HepG2 (cell line): ENCODE data around the gene TCF23. TPM values are rescaled to one million over a fixed set of nuclear protein-coding genes. Genes with fewer than 3 reads are reported as not detected.

Source experiments
- ATAC-seq: fragments of 200-7000 bp; cut with Tn5 transposase; 3 replicates; pipeline ENCODE4 v1.9.1; 2020; ENCODE audit warnings: mild to moderate bottlenecking, moderate library complexity
- BruUV-seq: library from RNA; stranded (reverse); fragments of 400-500 nt; replicated peaks from 2 replicates; lab custom pipeline; 2021; lab: Mats Ljungman, UMichigan
- CTCF ChIA-PET: fragments of 300-600 bp; formaldehyde crosslinking; extraction: SDS; loops from one replicate; lab custom pipeline; 2021; ENCODE audit warnings: low total read pairs, inconsistent platforms, low intra/inter-chr PET ratio; lab: Yijun Ruan, JAX
- POLR2A ChIA-PET: fragments of 350-600 bp; sonication (Branson Sonifier 250); formaldehyde crosslinking; loops from one replicate; lab custom pipeline; 2020; ENCODE audit warnings: antibody characterized with exemption, inconsistent platforms; lab: Yijun Ruan, JAX
- DNase-seq: peaks from one replicate; pipeline ENCODE4 v3.0.0-alpha.2; 2015; ENCODE audit warnings: low spot score
- FAIRE-seq: peaks from 3 replicates; lab custom pipeline; 2011; peaks lifted over from hg19 to GRCh38; lab: Jason Lieb, UNC
- H2AFZ ChIP-seq: one replicate; pipeline ENCODE4 v1.6.1; 2011; ENCODE audit warnings: low read length, inconsistent platforms
- H3K27ac ChIP-seq: fragments of 300-600 bp; 3 replicates; pipeline ENCODE4 v1.8.0; 2011; ENCODE audit warnings: mixed run types, mild to moderate bottlenecking, mixed read lengths, low read length, inconsistent platforms; ENCODE audit not compliant: insufficient read depth; ENCODE audit errors: extremely low read length
- H3K27me3 ChIP-seq, 2 experiments: fragments of 200-600 bp in 1 of 2; 2 replicates in 1 of 2; 3 replicates in 1 of 2; pipeline versions ENCODE4 v1.6.0 to v1.8.0; 2011; ENCODE audit warnings: low read length in 2 of 2, mild to moderate bottlenecking in 2 of 2, moderate library complexity in 2 of 2, inconsistent platforms in 1 of 2; ENCODE audit not compliant: insufficient read depth in 2 of 2, control insufficient read depth in 1 of 2
- H3K36me3 ChIP-seq, 2 experiments: fragments of 200-600 bp in 1 of 2; replicated peaks in 1 of 2; 2 replicates in 1 of 2; 3 replicates in 1 of 2; pipeline versions ENCODE4 v1.5.1 to v1.8.0; 2011; ENCODE audit warnings: low read length in 2 of 2, inconsistent platforms in 1 of 2; ENCODE audit not compliant: insufficient read depth in 2 of 2, control insufficient read depth in 1 of 2
- H3K4me1 ChIP-seq: 2 replicates; pipeline ENCODE4 v1.5.1; 2012; ENCODE audit warnings: low read length, inconsistent platforms; ENCODE audit not compliant: insufficient read depth
- H3K4me2 ChIP-seq: 2 replicates; pipeline ENCODE4 v1.6.0; 2011; ENCODE audit warnings: low read depth, low read length, inconsistent platforms
- H3K4me3 ChIP-seq, 3 experiments: fragments of 200-600 bp in 1 of 3; sonication (generic), shearing (Covaris generic) in 1 of 3; replicated peaks in 1 of 3; 2 replicates each; pipeline ENCODE4 v1.5.1; 2011 to 2016; ENCODE audit warnings: low read length in 3 of 3, inconsistent platforms in 2 of 3, low read depth in 2 of 3, mild to moderate bottlenecking in 2 of 3, control low read depth in 1 of 3, mixed read lengths in 1 of 3; ENCODE audit not compliant: insufficient read depth in 1 of 3
- H3K79me2 ChIP-seq: one replicate; pipeline ENCODE4 v1.6.1; 2011; ENCODE audit warnings: low read length, inconsistent platforms; ENCODE audit not compliant: insufficient read depth
- H3K9ac ChIP-seq: 2 replicates; pipeline ENCODE4 v1.6.0; 2011; ENCODE audit warnings: mild to moderate bottlenecking, low read depth, low read length, inconsistent platforms; ENCODE audit not compliant: insufficient read depth
- H3K9me3 ChIP-seq: 2 replicates; pipeline ENCODE4 v1.5.1; 2012; ENCODE audit warnings: mild to moderate bottlenecking, low read length
- H4K20me1 ChIP-seq: 2 replicates; pipeline ENCODE4 v1.6.0; 2011; ENCODE audit warnings: inconsistent platforms, mild to moderate bottlenecking, low read length, moderate library complexity; ENCODE audit not compliant: insufficient read depth
- CBX1 ChIP-seq: IDR thresholded peaks from one replicate; pipeline ENCODE4 v1.6.1; 2016; ENCODE audit warnings: antibody characterized with exemption, low read depth
- CREM ChIP-seq, 2 experiments: sonication (generic) in 1 of 2; formaldehyde crosslinking in 1 of 2; IDR thresholded peaks; 2 replicates each; pipeline versions ENCODE4 v1.4.0 to v1.6.1; 2016 to 2020; ENCODE audit warnings: antibody characterized with exemption in 1 of 2, mild to moderate bottlenecking in 1 of 2, missing genetic modification reagents in 1 of 2
- ETV5 ChIP-seq: IDR thresholded peaks from 2 replicates; pipeline ENCODE4 v1.6.1; 2018; ENCODE audit warnings: missing biosample characterization, missing genetic modification reagents, inconsistent platforms, borderline replicate concordance
- GLI4 ChIP-seq: sonication (generic); formaldehyde crosslinking; IDR thresholded peaks from 2 replicates; pipeline ENCODE4 v1.5.1; 2020; ENCODE audit warnings: missing genetic modification reagents, mild to moderate bottlenecking, moderate library complexity, borderline replicate concordance
- HOXA9 ChIP-seq: sonication (generic); formaldehyde crosslinking; IDR thresholded peaks from 2 replicates; pipeline ENCODE4 v1.8.1; 2022; ENCODE audit warnings: missing genetic modification reagents, mild to moderate bottlenecking, moderate library complexity, borderline replicate concordance
- NCOA1 ChIP-seq: sonication (generic); formaldehyde crosslinking; IDR thresholded peaks from 2 replicates; pipeline ENCODE4 v1.9.0; 2021; ENCODE audit warnings: missing genetic modification reagents
- SMAD1 ChIP-seq: sonication (generic); formaldehyde crosslinking; IDR thresholded peaks from 2 replicates; pipeline ENCODE4 v1.4.0; 2020; ENCODE audit warnings: missing genetic modification reagents, low read depth, mild to moderate bottlenecking, borderline replicate concordance
- SNAPC2 ChIP-seq: sonication (generic); formaldehyde crosslinking; IDR thresholded peaks from 2 replicates; pipeline ENCODE4 v1.8.1; 2022; ENCODE audit warnings: mild to moderate bottlenecking, missing genetic modification reagents
- YEATS4 ChIP-seq: sonication (generic); formaldehyde crosslinking; IDR thresholded peaks from 2 replicates; pipeline ENCODE4 v1.4.0; 2020; ENCODE audit warnings: missing genetic modification reagents, borderline replicate concordance
- YY1 ChIP-seq: IDR thresholded peaks from 2 replicates; pipeline ENCODE4 v1.6.1; 2011; ENCODE audit warnings: low read length, low read depth, moderate library complexity, mild to moderate bottlenecking; ENCODE audit not compliant: insufficient read depth, insufficient replicate concordance
- ZBTB3 ChIP-seq: sonication (generic); formaldehyde crosslinking; IDR thresholded peaks from 2 replicates; pipeline ENCODE4 v1.4.0; 2020; ENCODE audit warnings: low read depth, mild to moderate bottlenecking, moderate library complexity, missing genetic modification reagents, borderline replicate concordance
- ZNF205 ChIP-seq: IDR thresholded peaks from 2 replicates; pipeline ENCODE4 v1.6.1; 2018; ENCODE audit warnings: missing biosample characterization, missing genetic modification reagents
- ZNF256 ChIP-seq: sonication (generic); formaldehyde crosslinking; conservative IDR thresholded peaks from 2 replicates; pipeline ENCODE4 v1.4.0; 2020; ENCODE audit warnings: missing genetic modification reagents
- ZNF614 ChIP-seq: IDR thresholded peaks from 2 replicates; pipeline ENCODE4 v1.6.1; 2018; ENCODE audit warnings: missing biosample characterization, missing genetic modification reagents, inconsistent platforms, borderline replicate concordance
- ZNF75D ChIP-seq: sonication (generic); formaldehyde crosslinking; IDR thresholded peaks from 2 replicates; pipeline ENCODE4 v1.8.1; 2023; ENCODE audit warnings: missing genetic modification reagents, mild to moderate bottlenecking, borderline replicate concordance
- ZNF883 ChIP-seq: sonication (generic); formaldehyde crosslinking; IDR thresholded peaks from 2 replicates; pipeline ENCODE4 v1.5.1; 2020; ENCODE audit warnings: mild to moderate bottlenecking, missing genetic modification reagents; ENCODE audit errors: not compliant biosample characterization
- ZSCAN12 ChIP-seq: sonication (generic); formaldehyde crosslinking; IDR thresholded peaks from 2 replicates; pipeline ENCODE4 v1.9.0; 2021; ENCODE audit warnings: mild to moderate bottlenecking, missing genetic modification reagents
- WGBS: methylation state at CpG from one replicate; pipeline ENCODE4 v1.1.6; 2017; ENCODE audit warnings: low lambda C conversion rate; 5-methylcytosine and 5-hydroxymethylcytosine counted together
- in situ Hi-C: cut with HindIII; loops from 2 replicates; pipeline ENCODE4 v1.10.0; 2017; ENCODE audit warnings: low pct_unique_long_range_greater_than_20kb; ENCODE audit not compliant: extremely low pct_ligation_motif_present
- intact Hi-C: fragments of 100-400 bp; cut with micrococcal nuclease; formaldehyde crosslinking; loops from one replicate; pipeline ENCODE4 v1.10.0; 2022; ENCODE audit not compliant: unreplicated experiment
- polyA plus RNA-seq, 8 experiments: library from polyadenylated mRNA; depleted of rRNA in 3 of 8; stranded (reverse) in 7 of 8; unstranded in 1 of 8; fragments of >200 nt; fragmentation: Illumina TruSeq in 4 of 8; extraction: Trizol in 4 of 8; gene quantifications; 2 replicates each; pipeline versions ENCODE4 v1.2.1 to v1.2.3, GENCODE V29; 2011 to 2016; ENCODE audit warnings: low read depth in 4 of 8, missing spikeins in 1 of 8, mixed read lengths in 1 of 8; ENCODE audit not compliant: insufficient read depth in 1 of 8
- total RNA-seq, 5 experiments: library from RNA; depleted of rRNA; stranded (reverse); fragments of >200 nt; fragmentation: Illumina TruSeq; extraction: Trizol; gene quantifications; 2 replicates each; pipeline ENCODE4 v1.2.3, GENCODE V29; 2016; ENCODE audit warnings: low read depth in 1 of 5
- TF ChIP-seq, protein P1 (sequence below): sonication (generic); formaldehyde crosslinking; IDR thresholded peaks from 2 replicates; pipeline ENCODE4 v1.4.0; 2020; ENCODE audit warnings: mild to moderate bottlenecking, missing genetic modification reagents

The TCF23 gene
- total and polyA plus RNA-seq, 2 of the 13 experiments (the other 11 are each of a cell fraction or from before 2014, with no cell fraction given), result 0.02 to 1.4 TPM

DNA sequence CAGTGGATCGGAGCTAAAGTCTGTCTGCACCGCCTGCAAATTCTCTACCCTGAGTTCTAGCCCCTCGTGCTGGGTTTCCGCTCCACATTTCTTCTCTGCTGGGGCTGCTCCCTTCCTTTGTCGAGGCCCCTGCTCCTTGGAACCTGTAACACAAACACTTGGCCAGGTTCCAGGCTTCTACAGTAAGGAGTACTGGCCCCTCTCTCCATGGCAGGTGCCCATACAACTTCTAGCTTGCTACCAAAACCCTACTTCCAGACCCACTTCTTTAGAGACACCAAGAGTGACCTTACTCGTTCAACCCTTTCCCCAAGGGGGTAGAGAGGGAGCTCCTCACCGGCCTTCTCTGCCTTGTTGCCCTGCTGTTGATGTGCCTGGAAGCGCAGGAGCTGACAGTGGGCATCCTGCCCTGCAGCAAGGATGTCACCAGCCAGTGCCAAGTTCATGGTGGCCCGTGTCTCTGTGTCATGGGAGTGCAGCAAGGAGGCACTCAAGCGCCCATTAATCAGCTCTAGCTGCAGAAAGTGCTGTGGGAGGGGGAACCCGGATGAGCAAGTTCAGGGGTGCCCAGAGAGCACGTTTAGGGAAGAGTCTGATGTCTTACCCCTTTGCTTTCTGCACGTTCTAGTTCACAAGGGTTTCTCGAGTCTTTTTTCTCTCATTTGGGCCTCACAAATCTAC is 15.5 kb upstream of the TCF23 start (continued):
- TF ChIP-seq ETV5, result no peak

DNA sequence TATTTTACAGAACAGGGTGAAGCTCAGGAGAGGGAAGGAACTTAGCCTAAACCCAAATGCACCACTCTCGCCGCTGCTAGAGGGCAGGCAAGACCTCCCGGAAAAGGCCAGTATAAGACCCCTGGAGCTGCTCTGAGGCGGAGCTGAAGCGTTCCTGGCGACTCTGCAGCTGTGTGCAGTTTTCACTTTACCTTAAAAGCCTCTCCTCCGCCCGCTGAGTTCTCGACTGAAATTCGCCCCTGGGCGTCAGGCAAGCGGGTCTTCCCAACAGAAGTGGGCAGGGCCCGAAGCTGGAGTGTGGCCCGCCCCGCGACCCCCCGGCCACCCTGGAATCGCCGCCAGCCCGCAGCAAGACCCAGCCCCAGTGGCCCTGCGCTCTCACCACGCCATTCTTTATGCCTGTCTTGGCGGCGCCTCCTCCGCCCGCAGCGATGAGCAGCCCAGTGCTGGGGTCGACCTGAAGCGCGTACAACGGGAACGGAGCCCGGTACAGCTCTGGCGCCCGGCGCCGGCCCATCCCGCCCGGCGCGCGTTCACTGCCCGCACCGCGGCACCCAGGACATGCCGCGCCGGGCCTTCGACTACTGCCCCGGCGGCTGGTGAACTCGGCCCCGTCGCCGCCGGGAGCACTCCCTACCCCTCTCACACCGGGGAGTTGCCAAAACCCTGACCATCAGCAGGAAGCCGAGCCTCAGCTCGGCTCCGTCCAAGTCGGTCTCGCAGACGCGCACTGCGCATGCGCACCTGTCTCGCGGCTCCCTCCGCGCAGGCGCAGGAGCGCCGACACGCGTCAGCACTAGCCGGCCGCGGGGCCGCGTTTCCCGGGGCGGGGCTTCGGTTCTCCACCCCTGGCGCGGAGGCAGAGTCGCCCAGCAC is 14.7 kb upstream of the TCF23 start, which contains the start of gene PREB:
PREB (minus strand) TSS at position 732 of the 876 bp plus-strand sequence; CDS start at position 517, 215 bp downstream.
- peaks cover 52% of the 10 kb centered on the region for H3K4me1 ChIP-seq
- H3K9me3 ChIP-seq, result no peaks in the 10 kb centered on the region
- FAIRE-seq, result peak; percentile 69
- no peak within 1 kb of the TSS for H2AFZ ChIP-seq
- ChIA-PET POLR2A (interaction anchor here (0.9 to 3.6 kb wide), 26 partner anchors 10 to 129 kb away, joined by 3 to 76 read pairs (median 6); partner anchors contain the start of genes ABHD1, AGBL5, ATRAID and CGREF1), CTCF (interaction anchor here (1.8 kb wide), 1 partner anchor 57 kb away, joined by 10 read pairs; no protein-coding TSS in a partner anchor)
- H4K20me1 ChIP-seq, result no peaks in the 10 kb centered on the region; the same call in 1 of the 2 replicates
- in situ Hi-C loops (no loop called here), intact Hi-C loops (loop anchor here (1.0 to 2.0 kb wide), 2 partner anchors 11 to 57 kb away; partner anchors contain the start of gene ABHD1)
- peak; percentile 91 for DNase-seq
- peaks cover 22% of the 10 kb centered on the region for H3K79me2 ChIP-seq
- H3K27me3 ChIP-seq, result peaks cover 6 to 14% of the 10 kb centered on the region in 2 experiments; a peak in 3 of 5 replicates
- peak within 1 kb of the TSS; percentile 92 to 100 (median 96) for H3K4me3 ChIP-seq
- BruUV-seq, result no TSS peak
- under 1% methylated on average over 34 of the region's 86 CpGs for WGBS
- peaks cover 20 to 34% of the 10 kb centered on the region in 2 experiments for H3K36me3 ChIP-seq
- H3K9ac ChIP-seq, result peak within 1 kb of the TSS; percentile 98
- peak; percentile 83 for ATAC-seq
- H3K27ac ChIP-seq, result peak within 1 kb of the TSS; percentile 72
- peak within 1 kb of the TSS; percentile 96 for H3K4me2 ChIP-seq
- TF ChIP-seq ZBTB3 (CRISPR knock-in tag), result 0 out of 2 replicates have a peak, but pooled peaks have one; percentile 34
- TF ChIP-seq SNAPC2 (CRISPR knock-in tag), result 0 out of 2 replicates have a peak, but pooled peaks have one; percentile 58
- peak; percentile 73 for TF ChIP-seq ZSCAN12 (CRISPR knock-in tag)
- 0 out of 2 replicates have a peak, but pooled peaks have one; percentile 63 for TF ChIP-seq ZNF256 (CRISPR knock-in tag)
- TF ChIP-seq SMAD1 (CRISPR knock-in tag), result peak; percentile 71; the same call in 1 of the 2 replicates
- TF ChIP-seq YY1, result peak; percentile 99
- TF ChIP-seq YEATS4, result peak; percentile 85; the same call in 1 of the 2 replicates
- no peak for TF ChIP-seq CBX1
- no peak; the same call in 1 of the 2 replicates for TF ChIP-seq CREM (IDR thresholded peaks at IDR 0.05)
- TF ChIP-seq CREM (CRISPR knock-in tag; IDR thresholded peaks at IDR 0.05), result no peak
- peak; percentile 82 for TF ChIP-seq ZNF883 (CRISPR knock-in tag)
- no peak for TF ChIP-seq HOXA9
- peak; percentile 16; the same call in 1 of the 2 replicates for TF ChIP-seq ZNF75D (CRISPR knock-in tag)
- peak; percentile 48; the same call in 1 of the 2 replicates for TF ChIP-seq ZNF614
- TF ChIP-seq, protein P1, sequence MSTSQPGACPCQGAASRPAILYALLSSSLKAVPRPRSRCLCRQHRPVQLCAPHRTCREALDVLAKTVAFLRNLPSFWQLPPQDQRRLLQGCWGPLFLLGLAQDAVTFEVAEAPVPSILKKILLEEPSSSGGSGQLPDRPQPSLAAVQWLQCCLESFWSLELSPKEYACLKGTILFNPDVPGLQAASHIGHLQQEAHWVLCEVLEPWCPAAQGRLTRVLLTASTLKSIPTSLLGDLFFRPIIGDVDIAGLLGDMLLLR (CRISPR knock-in tag), result peak; percentile 78; the same call in 1 of the 2 replicates
- peak; percentile 45; the same call in 1 of the 2 replicates for TF ChIP-seq ZNF205 (CRISPR knock-in tag)
- peak; percentile 76; the same call in 1 of the 2 replicates for TF ChIP-seq NCOA1
- TF ChIP-seq GLI4, result peak; percentile 44; the same call in 1 of the 2 replicates
